ENCODE results near the gene MAEA.

Gene MAEA

DNA sequence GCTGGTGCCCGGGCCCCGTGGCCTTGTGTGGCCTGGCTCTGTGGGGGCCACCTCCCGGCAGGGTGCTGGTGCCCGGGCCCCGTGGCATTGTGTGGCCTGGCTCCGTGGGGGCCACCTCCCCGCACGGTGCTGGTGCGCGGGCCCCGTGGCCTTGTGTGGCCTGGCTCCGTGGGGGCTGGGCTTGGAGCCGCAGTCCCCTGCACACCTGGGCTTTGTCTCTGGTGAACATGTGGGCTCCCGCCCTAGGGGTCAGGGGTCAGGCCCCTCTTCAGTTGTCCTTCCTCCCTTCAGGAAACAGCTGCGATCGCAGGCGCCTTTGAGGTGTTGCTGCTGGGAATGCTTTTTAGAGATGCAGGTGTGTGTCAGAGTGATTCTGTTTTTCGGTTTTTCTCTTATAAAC lies 74.5 kb downstream of the MAEA start:
- no peaks in the 10 kb centered on the region for H3K4me1 Mint-ChIP-seq
- no peak overlapping the region for H3K4me3 Mint-ChIP-seq
- H3K27ac Mint-ChIP-seq (ENCODE audit: low read depth): no peak overlapping the region
- H3K36me3 Mint-ChIP-seq (ENCODE audit: insufficient read depth): peaks cover 5% of the 10 kb centered on the region
- ATAC-seq (replicated peaks; ENCODE audit: extremely low read depth, poor library complexity, severe bottlenecking) (no peak), DNase-seq (ENCODE audit: low spot score in 2 of 2) (no peak)
- no peaks in the 10 kb centered on the region for H3K9me3 Mint-ChIP-seq
- H3K27me3 Mint-ChIP-seq: no peaks in the 10 kb centered on the region

DNA sequence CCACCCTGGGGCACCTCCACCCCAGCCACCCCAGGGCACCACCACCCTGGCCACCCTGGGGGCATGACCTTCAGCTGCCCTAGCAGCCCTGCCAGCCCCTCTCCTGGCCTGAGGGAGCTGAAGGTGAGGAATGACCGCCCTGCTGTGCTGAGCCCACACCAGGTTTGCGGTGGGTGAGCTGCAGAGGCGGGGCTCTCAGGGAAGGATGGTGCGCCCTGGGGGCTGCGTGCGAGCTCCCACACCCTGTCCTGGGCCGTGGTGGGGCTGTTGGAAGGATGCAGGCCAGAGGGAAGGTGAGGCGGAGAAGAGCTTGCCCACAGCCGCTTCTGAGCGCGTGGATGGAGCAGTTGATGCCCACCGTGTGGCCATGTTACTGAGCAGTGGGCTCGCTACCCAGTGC lies 75.1 kb downstream of the MAEA start:
- Mint-ChIP-seq H3K36me3 (ENCODE audit: insufficient read depth) (peaks cover 8% of the 10 kb centered on the region), H3K27ac (ENCODE audit: low read depth) (no peak overlapping the region), H3K27me3 (no peaks in the 10 kb centered on the region), H3K9me3 (no peaks in the 10 kb centered on the region), H3K4me3 (no peak overlapping the region), H3K4me1 (peaks cover 4% of the 10 kb centered on the region)
- DNase-seq (ENCODE audit: low spot score in 2 of 2) (no peak), ATAC-seq (replicated peaks; ENCODE audit: extremely low read depth, poor library complexity, severe bottlenecking) (no peak)

DNA sequence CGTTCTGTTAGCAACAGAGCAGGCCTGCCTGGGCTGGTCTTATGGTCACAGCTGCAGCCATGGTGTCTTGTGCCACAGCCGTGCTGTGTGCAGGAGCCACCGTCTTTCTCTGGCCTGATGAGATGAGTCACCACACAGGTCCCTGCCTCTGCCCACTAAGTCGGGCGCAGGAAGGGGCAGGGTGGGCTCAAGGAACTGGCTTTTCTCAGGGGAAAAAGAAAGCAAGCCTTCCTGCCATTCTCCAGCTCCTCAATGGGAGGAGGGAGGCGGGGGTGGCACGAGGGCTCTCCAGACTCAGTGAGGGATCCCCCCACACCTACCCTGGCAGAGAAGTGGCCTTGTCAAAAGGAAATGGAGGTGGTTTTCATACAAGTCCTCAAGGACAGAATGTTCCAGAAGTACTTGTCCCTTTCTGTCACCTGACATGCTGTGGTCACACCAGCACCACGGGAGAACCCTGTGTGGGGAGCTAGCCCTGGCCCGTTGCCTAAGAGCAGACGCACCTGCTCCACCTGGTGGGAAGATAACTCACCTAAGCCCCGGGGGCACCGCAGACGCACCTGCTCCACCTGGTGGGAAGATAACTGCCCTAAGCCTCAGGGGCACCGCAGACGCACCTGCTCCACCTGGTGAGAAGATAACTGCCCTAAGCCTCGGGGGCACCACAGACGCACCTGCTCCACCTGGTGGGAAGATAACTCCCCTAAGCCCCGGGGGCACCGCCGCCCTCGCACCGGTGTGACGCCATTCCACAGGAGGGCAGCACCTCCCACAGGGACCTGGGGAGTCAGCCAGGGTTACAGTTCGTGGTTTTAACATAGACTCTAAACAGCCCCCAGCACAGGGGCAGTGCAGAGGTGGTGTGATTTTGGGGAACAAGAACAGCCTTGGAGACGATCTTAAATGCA lies 75.8 kb downstream of the MAEA start:
- H3K27ac Mint-ChIP-seq (ENCODE audit: low read depth): no peak overlapping the region
- no peaks in the 10 kb centered on the region for H3K27me3 Mint-ChIP-seq
- no peak for DNase-seq (ENCODE audit: low spot score in 2 of 2)
- peaks cover 8% of the 10 kb centered on the region for H3K36me3 Mint-ChIP-seq (ENCODE audit: insufficient read depth)
- H3K4me1 Mint-ChIP-seq: peaks cover 4% of the 10 kb centered on the region
- H3K4me3 Mint-ChIP-seq: no peak overlapping the region
- ATAC-seq (replicated peaks; ENCODE audit: extremely low read depth, poor library complexity, severe bottlenecking): no peak
- no peaks in the 10 kb centered on the region for H3K9me3 Mint-ChIP-seq

DNA sequence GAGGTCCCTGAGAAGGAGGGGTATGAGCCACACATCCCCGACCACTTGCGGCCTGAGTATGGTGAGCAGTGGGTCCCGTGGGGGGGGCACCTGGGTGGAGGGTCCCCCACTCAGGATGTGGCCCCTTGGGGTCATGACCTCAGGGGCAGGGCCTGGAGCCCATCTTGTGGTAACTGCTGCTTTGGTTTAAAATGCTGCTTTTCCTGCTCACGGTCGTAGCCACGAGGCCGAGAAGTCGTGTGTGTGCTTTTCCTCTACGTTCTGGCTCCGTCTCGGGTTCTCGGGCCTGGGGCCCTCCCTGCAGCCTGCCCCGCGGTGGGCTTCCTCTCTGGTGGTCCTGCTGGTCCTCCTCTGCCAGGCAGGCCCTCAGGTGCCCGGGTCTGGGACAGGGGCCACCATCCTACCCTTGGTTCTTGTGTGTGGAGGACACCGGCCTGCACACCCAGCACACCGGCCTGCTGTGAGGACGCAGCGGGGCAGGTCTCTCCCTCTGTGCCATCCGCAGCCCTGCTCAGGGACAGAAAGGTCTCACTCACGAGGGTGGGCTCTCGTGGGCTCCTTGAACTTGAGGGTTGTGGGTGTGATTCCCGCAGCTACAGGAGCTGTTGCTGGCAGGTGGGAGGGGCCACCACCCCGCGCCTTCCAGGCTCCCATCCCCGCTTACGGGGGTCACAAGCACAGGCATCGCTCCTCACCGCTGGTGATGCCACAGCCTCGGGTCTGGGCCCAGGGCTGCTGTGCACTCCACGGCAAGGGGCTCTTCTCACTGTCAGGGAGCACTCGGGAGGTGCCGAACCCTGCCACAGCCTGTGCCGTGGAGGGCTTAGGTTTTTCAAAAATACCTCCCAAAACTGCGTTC lies 76.9 kb downstream of the MAEA start:
- H3K9me3 Mint-ChIP-seq: no peaks in the 10 kb centered on the region
- no peaks in the 10 kb centered on the region for H3K27me3 Mint-ChIP-seq
- DNase-seq (ENCODE audit: low spot score in 2 of 2) (no peak), ATAC-seq (replicated peaks; ENCODE audit: extremely low read depth, poor library complexity, severe bottlenecking) (no peak)
- no peak overlapping the region for H3K4me3 Mint-ChIP-seq
- H3K4me1 Mint-ChIP-seq: peaks cover 4% of the 10 kb centered on the region
- H3K36me3 Mint-ChIP-seq (ENCODE audit: insufficient read depth): peaks cover 8% of the 10 kb centered on the region
- H3K27ac Mint-ChIP-seq (ENCODE audit: low read depth): no peak overlapping the region

DNA sequence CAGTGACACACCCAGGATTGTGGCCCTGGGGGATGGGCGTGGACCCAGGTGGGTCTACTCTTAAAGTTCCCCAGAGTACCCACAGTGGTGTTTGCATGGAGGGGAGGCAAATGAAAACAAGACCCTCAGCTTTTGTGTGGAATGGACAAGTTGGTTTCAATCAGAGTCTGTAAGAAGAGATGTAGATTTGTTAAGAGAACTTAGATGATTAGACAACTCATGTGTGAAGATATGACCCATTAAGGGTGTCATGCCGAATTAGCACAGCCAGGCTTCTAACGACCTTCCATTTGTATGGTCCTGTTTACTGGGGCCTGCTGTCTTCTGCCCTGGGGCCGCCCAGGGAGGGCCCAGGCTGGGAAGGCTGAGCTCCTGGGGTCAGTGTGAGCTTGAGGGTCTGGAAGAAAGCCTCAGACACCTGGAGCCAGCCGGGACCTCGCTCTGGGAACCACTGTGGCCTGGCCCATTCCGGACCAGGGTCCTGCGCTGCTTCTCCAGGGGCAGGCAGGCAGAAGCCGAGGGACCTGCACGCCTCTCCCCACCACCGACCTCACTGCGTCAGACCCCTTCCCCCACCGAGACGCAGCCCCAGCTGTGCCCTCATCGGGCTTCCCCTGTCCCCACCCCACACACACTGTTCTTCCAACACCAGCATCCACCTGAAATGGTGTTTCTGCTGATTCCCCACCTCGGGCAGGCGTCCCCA lies 77.7 kb downstream of the MAEA start:
- H3K36me3 Mint-ChIP-seq (ENCODE audit: insufficient read depth): peaks cover 8% of the 10 kb centered on the region
- no peak overlapping the region for H3K4me3 Mint-ChIP-seq
- no peak for ATAC-seq (replicated peaks; ENCODE audit: extremely low read depth, poor library complexity, severe bottlenecking)
- DNase-seq (ENCODE audit: low spot score in 2 of 2): no peak
- H3K27ac Mint-ChIP-seq (ENCODE audit: low read depth): no peak overlapping the region
- H3K27me3 Mint-ChIP-seq: no peaks in the 10 kb centered on the region
- H3K4me1 Mint-ChIP-seq: peaks cover 4% of the 10 kb centered on the region
- H3K9me3 Mint-ChIP-seq: no peaks in the 10 kb centered on the region

DNA sequence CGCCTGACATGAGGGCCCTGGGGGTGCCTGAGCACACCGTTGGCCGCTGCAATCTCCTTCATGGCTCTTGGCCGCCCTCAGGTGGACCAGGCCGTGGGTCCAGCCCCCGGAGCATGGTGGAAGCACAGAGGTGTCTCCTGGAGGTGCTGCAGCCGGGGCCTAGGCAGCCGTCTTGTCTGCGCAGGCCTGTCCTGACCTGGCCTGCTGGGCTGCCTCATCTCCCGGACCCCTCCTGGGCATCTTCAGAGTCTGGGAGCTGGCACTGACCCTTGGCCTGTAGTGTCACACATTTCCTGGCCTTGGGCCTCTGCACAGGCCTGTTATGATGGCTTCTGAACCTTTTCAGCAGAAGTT lies 78.2 kb downstream of the MAEA start:
- Mint-ChIP-seq H3K4me3 (no peak overlapping the region), H3K27ac (ENCODE audit: low read depth) (no peak overlapping the region), H3K36me3 (ENCODE audit: insufficient read depth) (peaks cover 6% of the 10 kb centered on the region), H3K9me3 (no peaks in the 10 kb centered on the region), H3K27me3 (no peaks in the 10 kb centered on the region), H3K4me1 (peaks cover 4% of the 10 kb centered on the region)
- DNase-seq (ENCODE audit: low spot score in 2 of 2): no peak
- ATAC-seq (replicated peaks; ENCODE audit: extremely low read depth, poor library complexity, severe bottlenecking): no peak

DNA sequence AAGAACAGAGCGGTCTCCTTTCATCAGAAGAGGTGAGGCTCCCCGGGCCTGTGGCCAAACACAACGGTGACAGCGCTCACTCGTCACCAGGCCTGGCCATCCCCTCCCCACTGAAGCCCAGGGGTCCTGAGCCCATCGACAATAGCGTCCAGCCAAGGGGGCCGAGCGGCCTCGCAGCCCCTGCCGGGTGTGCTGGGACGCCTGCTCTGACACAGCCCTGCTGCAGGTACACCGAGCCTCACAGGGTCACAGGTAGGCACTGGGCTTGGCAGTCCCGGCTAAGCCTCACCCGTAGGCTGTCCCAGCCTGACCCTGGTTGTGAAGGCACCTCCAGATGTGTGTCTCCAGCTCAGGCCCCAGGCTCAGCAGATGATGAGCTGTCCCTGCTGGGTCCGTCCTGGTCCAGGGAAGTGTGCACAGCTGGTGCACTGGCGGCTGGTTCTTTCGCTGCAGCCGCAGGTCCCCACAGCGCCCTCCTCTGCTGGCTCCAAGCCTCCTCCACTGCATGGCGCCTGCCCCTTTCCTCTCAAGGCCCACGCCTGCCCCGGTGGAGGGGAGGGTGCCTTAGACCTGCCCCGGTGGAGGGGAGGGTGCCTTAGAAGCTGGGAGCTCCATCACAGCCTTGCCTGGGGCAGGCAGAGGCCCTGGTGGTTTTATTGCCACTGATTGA lies 78.9 kb downstream of the MAEA start:
- H3K9me3 Mint-ChIP-seq: no peaks in the 10 kb centered on the region
- no peak overlapping the region for H3K4me3 Mint-ChIP-seq
- no peak for ATAC-seq (replicated peaks; ENCODE audit: extremely low read depth, poor library complexity, severe bottlenecking)
- peaks cover 6% of the 10 kb centered on the region for H3K36me3 Mint-ChIP-seq (ENCODE audit: insufficient read depth)
- peaks cover 7% of the 10 kb centered on the region for H3K4me1 Mint-ChIP-seq
- H3K27me3 Mint-ChIP-seq: no peaks in the 10 kb centered on the region
- H3K27ac Mint-ChIP-seq (ENCODE audit: low read depth): no peak overlapping the region
- DNase-seq (ENCODE audit: low spot score in 2 of 2): no peak

DNA sequence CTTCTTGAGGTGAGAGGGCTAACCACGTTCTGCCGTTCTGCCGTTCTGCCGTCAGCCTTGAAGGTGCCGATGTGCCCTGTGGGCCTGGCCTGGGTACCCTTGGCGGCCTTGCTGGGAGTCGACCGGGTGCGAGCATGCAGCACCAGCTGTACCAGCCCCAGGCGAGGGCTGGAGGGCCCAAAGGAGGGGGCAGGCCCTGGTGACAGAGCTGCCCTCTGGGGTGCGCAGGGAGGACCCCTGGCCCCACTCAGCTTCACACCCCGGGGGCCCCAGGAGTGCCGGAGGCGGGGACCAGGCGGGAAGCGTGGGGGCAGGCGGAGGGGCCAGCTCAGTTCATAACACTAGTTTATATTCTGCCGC lies 79.4 kb downstream of the MAEA start:
- Mint-ChIP-seq H3K4me1 (peaks cover 11% of the 10 kb centered on the region), H3K4me3 (no peak overlapping the region), H3K27ac (ENCODE audit: low read depth) (no peak overlapping the region), H3K36me3 (ENCODE audit: insufficient read depth) (peaks cover 9% of the 10 kb centered on the region), H3K9me3 (no peaks in the 10 kb centered on the region), H3K27me3 (no peaks in the 10 kb centered on the region)
- no peak for DNase-seq (ENCODE audit: low spot score in 2 of 2)
- no peak for ATAC-seq (replicated peaks; ENCODE audit: extremely low read depth, poor library complexity, severe bottlenecking)

DNA sequence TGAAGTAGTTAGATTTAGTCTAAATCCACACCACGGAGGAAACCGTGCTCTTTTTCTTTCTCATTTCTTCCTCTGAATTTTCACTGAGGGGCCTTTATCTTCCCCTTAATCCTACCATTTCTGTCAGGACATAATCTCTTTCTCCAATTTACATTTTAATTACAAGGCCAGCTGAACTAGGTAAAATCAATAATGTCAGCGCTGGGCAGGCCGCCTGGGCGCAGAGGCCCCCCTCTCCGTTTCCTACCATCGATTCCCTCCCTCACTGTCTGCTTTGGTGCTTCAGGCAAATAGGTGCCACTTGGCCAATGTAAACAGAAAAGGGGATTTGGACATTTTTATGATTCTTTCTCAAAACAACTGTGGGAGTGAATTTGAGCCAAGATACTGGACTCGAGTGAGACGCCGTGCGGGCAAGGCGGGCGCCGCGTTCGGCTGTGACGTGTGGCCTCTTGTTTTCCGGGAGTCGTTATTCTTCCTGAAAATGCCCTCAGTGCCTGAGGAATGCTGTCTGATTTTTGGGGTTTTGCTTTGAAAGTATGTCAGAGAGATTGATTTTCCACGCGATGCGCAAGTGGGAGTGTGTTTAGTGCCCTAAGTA lies 79.9 kb downstream of the MAEA start:
- ATAC-seq (replicated peaks; ENCODE audit: extremely low read depth, poor library complexity, severe bottlenecking): no peak
- H3K9me3 Mint-ChIP-seq: no peaks in the 10 kb centered on the region
- no peak overlapping the region for H3K4me3 Mint-ChIP-seq
- peaks cover 11% of the 10 kb centered on the region for H3K4me1 Mint-ChIP-seq
- no peaks in the 10 kb centered on the region for H3K27me3 Mint-ChIP-seq
- no peak for DNase-seq (ENCODE audit: low spot score in 2 of 2)
- peaks cover 9% of the 10 kb centered on the region for H3K36me3 Mint-ChIP-seq (ENCODE audit: insufficient read depth)
- no peak overlapping the region for H3K27ac Mint-ChIP-seq (ENCODE audit: low read depth)

DNA sequence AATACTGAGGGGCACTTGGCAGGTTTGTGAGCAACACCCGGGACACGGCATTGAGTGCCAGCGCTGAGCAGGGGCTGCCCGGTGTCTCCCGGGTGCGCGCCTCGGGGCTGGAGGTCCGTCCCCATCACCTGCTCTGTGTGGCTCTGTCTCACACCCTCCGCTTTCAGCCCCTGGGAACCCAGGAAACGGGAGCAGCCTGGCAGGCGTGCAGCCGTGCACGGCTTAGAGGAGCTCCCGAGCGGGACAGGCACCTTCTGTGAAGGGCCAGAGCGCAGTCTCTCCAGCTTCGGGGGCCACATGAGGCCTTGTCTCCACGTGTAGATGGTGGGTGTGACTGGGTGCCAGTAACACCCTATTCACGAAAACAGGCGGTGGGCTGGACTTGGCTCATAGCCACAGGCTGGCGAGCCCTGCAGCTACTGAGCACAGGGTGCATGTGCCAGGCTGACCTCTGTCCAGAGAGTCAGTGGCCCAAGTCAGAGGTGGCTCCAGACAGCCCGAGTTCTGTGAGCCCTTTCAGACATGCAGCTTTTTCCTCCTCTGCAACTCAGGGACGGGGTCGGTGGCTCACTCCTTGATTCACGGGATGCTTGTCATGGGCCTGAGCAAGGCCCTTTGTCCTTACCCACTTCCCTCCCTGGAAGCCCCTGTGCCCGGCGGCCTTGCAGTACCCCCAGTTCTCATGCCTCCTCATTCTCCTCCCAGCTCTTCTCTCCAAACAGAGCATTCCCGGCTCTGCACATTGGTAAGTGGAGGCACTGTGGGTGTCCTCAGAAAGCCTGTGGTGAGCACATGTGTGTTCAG lies 80.8 kb downstream of the MAEA start:
- peaks cover 13% of the 10 kb centered on the region for H3K36me3 Mint-ChIP-seq (ENCODE audit: insufficient read depth)
- no peak overlapping the region for H3K4me3 Mint-ChIP-seq
- H3K27ac Mint-ChIP-seq (ENCODE audit: low read depth): no peak overlapping the region
- H3K27me3 Mint-ChIP-seq: no peaks in the 10 kb centered on the region
- no peaks in the 10 kb centered on the region for H3K9me3 Mint-ChIP-seq
- ATAC-seq (replicated peaks; ENCODE audit: extremely low read depth, poor library complexity, severe bottlenecking) (no peak), DNase-seq (ENCODE audit: low spot score in 2 of 2) (no peak)
- peaks cover 11% of the 10 kb centered on the region for H3K4me1 Mint-ChIP-seq
